GM19467 (cell line): Measurements from ENCODE around the gene OR52E5.

Experiments
- ATAC-seq: cut with Tn5 transposase; IDR thresholded peaks from one replicate; pipeline ENCODE4 v1.9.1; 2021; ENCODE audit warnings: mild to moderate bottlenecking, moderate library complexity; ENCODE audit not compliant: unreplicated experiment

Gene OR52E5

DNA sequence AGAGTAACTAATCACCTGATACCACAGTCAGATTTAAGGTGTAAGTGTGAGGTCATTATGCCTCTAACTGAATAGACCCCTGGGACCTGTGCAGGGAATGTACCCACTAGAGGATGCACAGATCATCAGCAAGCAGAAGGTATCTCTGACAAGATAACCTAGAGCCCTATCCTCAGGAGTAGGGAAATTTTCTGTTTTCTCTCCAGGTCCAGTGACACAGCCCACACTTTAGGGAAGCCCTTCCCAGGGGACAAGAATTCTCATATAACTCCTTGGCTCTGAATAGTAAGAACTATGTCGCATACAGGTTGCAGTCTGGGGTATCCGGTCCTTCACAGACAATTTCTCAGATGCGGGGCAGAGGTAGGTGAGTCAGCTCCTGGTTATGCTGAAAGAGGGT, at the start of gene OR52E5:
Gene OR52E5, plus strand, starts transcription at position 301 of the 400 bp plus-strand sequence. CDS start 7,569 bp downstream, outside the sequence.
- no peak for ATAC-seq

DNA sequence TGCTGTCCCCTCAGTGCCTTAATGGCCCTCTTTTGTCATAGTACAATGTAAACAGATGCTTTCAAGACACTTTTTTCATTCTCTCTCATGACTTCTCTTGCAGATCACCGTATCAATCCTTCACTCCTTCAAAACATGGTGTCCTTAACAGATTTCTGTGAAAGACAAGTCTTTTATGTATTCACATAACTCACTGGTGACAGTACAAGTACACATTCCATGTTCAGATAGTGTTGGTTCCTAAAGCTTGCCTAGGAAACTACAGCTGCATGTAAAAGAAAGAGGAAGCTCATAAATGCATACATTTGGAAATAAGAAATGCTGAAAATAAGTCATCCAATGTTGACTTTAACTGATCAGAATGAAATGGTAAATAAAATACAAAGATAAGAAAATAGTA, 46.3 kb upstream of the OR52E5 start:
- no peak for ATAC-seq

DNA sequence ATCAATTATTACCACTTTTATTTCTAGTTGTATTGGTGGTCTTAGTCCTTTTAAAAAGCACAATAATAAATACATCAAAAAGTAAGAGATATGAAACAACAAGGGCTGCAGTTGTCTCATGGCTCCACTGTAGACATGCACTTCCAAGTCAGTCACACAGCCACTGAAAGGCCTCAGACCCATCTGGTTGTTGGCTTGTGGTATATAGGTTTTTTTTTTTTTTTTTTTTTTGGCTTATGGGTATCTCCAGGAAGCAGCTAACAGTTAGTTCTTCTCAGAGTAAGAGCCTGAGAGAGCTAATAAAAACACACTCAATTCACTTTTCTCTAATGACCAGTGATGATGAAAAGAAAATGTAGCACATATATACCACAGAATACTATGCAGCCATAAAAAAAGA, 45.3 kb upstream of the OR52E5 start:
- no peak for ATAC-seq

DNA sequence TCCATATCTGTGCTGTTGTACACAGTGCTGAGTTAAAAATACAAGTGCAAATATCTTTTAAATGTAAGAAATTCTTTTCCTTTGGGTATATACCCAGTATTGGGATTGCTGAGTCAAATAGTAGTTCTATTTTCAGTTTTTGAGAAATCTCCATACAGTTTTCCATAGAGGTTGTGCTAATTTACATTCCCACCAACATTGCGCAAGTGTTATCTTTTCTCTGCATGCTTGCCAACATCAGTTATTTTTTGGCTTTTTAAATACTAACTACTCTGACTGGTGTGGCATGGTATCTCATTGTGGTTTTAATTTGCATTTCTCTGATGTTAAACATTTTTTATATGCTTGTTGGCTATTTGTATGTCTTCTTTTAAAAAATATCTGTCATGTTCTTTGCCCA, 42.0 kb upstream of the OR52E5 start:
- ATAC-seq = no peak

DNA sequence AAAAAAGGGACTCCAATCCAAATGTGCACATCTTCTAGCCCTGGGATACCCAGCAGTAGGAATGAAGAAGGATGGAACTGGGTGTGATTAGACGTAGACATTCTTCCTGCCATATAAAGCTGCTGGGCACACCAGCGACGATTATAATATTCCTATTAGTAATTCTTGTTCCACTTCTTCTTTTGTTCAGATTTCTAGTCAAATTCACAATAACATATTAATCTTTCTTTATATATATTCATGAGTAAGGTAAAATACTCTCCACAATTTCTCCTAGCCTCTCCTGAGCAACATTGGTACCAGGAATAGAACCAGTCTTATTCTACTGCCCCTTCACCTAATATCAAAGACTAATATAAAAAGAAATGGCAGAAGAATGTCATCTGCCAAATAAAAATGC, 35.4 kb upstream of the OR52E5 start, which contains the start of gene OR52E8:
Gene OR52E8, minus strand, starts transcription at position 101 of the 400 bp plus-strand sequence. Its CDS starts 0 bp downstream, at position 101.
- no peak for ATAC-seq

DNA sequence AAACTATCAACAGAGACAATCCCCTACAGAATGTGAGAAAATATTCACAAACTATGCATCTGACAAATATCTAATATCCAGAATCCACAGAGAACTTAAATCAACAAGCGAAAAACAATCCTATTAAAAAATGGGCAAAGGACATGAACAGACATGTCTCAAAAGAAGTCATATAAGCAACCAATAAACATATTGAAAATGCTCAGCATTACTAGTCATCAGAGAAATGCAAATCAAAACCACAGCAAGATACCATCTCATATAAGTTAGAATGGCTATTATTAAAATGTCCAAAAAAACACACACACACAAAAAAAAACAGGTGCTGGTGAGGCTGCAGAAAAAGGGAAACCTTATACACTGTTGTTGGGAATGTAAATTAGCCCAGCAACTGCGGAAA, 27.2 kb upstream of the OR52E5 start:
- no peak for ATAC-seq

DNA sequence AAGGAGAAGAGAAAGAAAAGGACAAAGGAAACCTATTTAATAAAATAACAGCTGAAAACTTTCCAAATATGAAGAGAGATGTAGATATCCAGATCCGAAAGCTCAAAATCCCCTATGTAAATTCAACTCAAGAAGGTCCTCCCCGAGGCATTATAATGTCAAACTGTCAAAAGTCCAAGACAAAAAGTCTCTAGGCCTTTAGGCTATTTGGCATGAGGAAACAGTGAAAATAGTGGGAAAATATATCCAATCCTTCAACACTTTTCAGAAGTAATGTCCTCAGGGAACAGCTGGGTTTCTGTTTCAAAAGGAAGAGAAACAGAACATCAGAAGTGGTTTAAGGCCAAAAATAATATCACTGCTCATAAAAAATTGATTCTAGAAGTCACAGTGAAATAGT, 14.4 kb upstream of the OR52E5 start:
- no peak for ATAC-seq

DNA sequence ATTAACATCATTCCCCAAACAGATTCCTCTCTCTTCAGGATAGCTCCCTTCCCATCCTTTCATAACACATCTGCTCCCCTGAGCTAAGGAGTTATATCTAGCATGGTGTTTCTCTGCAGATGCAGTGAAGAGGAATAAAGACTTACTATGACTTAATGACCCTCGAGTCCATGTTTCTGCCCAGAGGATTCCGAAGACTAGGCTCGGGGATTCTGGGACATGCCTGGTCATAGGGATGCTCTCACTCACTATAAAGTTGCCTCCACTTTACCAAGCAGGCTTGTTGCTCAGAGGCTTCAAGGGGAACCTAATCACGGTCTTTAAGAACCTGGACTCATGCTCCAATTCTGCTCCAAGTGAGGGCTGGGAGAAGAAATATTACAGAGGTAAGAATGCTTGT, 12.7 kb upstream of the OR52E5 start, which contains the start of gene OR52E4:
Gene OR52E4, plus strand, starts transcription at position 301 of the 400 bp plus-strand sequence. CDS start 3,664 bp downstream, outside the sequence.
- ATAC-seq = no peak

DNA sequence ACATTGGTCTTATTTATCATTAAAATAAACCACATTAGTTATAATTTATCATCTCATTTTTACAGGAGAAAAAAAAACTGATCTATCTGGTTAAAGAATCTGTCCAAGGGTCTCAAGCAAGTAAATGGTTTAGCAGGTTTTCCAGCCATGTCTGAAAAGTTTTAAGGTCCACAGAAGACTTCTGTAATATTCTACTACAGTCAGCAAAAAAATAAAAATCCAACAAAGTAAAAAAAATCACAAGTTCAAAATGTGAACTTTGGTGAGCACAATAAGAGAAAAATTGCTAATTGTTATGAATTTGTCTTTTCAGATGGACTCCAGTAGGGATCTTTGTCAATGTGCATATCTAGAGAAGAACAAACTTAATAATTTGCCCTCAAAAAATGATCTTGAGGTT, 11.3 kb upstream of the OR52E5 start:
- ATAC-seq = no peak

DNA sequence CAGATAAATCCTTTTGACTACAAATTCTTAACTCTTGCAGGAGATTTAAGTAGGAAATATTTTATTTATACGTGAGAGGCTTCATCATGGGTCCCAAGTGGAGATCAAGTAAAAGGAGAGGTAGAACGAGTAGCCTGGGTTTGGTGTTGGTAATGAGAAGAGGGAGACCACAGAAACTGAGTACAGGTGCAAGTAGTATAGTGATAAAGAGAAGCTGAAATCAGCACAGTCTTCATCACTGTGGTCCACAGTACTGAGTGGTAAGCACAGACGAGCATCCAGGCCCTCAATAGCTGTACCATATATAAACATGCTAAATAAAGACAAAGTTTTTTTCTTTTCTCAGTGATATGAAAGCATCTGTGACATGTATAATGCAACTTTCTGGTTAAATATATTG, 5.8 kb upstream of the OR52E5 start:
- no peak for ATAC-seq

DNA sequence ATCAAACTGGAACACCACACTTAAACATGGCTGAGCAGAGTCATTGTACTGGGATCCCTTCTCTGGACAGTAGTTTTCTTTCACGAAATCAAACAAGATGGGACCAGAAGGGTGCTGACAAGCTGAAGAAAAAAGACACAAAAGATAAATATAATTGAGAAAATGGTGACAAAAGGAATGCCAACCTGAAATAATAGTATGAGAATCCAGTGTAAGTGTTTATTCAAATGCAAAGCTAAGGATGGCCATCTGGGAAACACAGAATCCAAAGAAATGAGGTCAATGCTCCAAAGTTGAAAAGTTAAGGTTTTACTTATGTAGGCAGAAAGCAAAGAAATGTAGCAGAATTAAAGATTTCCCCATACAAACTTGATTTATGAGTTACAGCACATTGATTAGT, 5.3 kb upstream of the OR52E5 start:
- no peak for ATAC-seq

DNA sequence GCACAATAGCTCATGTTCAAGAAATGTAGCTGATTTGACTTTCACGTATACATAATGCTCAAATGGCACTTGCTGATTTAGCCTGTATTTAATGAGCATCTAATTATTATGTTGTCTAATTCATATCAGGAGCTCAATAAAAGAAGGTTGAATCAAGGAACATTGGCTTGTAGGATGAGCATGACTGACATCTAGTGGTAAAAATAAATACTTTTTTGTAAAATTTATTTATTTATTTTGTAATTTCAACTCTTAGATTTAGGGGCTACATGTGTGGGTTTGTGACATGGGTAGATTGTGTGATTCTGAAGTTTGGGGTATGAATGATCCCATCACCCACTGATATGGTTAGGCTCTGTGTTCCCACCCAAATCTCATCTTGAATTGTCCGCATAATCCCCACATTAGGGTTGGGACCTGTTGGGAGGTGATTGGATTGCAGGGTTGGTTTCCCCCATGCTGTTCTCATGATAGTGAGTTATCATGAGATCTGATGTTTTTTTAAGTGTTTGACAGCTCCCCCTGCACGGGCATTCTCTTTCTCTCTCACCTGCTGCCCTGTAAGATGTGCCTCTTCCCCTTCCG, 1.7 kb upstream of the OR52E5 start:
- no peak for ATAC-seq

DNA sequence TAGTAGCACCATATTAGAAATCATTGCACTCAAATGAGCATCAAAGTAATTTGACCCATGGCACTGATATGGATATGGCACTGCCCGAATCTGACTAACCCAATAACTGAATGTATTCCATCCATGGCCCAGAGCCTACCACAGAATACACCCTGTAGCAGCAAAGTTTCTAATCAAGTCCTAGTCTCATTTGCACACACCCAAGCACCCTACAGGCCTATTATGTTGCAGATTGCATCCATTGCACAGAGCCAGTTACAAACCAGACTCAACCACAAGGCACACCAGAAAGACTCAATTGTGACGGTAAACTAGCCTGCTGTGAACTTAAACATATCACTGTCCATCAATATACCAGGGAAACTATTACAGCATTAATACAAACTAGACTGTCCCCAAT, 6.5 kb downstream of the OR52E5 start:
- ATAC-seq = no peak

DNA sequence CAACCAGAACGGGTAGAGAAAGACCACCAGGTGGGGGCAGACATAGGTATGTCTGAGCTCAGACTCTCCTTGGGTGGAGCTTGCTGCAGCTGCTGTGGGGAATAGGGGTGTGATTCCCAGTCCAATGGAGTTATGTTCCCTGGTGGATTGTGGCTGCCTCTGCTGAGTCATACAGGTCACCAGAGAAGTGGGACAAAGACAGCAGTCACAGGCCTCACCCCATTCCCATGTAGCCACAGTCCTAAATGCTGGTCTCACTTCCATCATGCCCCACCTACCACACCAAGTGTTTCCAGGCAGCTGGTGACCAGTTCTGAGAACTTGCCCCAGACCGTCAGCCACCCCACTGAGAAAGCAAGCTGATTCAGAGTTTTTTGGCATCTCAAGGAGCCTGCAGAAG, 17.5 kb downstream of the OR52E5 start:
- no peak for ATAC-seq

DNA sequence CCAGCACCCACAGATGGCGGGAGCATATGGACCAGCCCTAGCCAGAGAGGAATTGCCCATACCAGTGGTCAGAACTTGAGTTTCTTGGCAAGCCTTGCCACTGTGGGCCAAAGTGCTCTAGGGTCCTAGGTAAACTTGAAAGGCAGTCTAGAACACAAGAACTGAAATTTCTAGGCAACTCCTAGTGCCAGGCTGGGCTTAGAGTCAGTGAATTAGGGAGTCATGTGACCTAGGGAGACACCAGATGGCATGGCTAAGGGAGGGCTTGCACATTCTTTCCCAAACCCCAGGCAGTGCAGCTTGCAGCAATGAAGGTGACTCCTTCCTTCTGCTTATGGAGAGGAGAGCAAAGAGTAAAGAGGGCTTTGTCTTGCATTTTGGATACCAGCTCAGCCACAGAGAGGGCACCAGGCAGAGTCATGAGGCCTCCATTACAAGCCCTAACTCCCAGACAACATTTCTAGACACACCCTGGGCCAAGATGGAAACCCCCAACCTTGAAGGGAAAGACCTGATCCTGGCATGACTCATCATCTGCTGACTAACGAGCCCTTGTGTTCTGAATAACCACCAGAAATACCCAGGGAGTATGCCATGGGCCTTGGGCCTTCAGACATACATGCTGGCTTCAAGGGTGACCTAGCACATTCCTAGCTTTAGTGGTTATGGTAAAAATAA, 29.9 kb downstream of the OR52E5 start:
- peak; percentile 63 for ATAC-seq

DNA sequence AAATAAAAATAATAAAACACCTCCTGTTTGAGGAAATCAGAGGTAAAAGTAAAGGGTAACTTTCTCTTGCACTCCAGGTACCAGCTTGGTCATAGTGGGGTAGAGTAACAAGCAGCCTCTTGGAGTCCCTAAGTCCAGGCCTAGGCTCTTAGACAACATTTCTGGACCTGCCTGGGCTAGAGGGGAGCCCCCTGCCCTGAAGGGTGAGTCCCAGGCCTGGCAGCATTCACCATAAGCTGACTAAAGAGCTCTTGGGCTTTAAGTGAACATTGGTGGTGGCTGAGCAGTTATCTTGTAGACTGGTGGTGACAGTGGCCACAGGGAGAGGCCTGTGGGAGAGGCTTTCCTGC, 30.4 kb downstream of the OR52E5 start:
- ATAC-seq = no peak

DNA sequence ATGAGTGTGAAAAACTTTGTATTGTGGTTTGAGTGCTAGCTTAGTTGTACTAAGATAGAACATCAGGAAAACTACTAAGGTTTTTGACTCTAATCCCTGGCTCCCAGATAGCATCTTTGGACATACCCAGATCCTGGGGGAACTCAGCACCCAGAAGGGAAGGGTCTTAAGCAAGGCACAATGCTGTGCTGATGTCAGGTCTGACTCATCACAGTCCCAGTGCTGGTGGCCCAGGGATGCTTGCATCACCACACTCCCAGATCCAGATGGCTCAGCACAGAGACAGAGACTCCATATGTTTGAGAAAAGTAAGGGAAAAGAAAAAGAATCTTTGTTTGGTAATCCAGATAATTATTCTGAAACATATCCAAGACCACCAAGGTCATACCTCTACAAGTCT, 30.8 kb downstream of the OR52E5 start:
- no peak for ATAC-seq

DNA sequence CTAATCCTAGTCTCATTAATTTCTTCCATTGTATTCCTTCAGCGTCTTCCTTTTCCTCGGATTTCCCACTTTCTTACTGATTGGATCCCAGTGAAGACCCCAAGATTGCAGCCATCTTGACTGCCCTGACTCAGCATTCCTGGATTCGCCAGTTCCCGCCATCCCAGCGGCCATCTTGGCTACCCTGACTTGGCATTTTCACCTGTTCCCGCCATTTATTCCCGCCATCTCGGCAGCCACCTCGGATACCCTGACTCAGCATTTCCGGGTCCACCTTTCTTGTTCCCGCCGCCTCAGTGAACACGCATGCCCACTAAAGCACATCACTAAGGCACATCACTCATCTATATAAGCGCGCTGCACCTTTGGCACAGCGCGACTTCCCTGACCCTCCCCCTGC, 35.3 kb downstream of the OR52E5 start:
- no peak for ATAC-seq

DNA sequence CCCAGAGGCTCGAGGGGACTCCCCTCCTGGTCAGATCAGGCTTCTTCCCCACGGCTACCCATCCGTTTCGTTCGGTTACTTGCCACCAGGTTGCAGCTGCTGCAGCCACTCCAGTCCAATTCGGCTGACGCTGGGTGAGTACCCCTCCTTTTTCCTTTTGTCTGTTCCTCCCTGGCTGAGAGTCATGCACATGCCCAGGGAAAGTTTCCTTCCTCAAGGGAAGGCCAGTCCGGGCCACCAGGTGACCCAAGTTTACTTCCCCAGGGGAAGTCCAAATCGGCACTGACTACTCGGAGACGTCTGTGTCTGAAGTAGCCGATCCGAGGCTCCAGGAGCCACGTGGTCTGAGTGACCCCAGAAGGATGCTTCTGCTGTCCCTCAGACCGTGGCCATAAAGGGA, 35.8 kb downstream of the OR52E5 start:
- ATAC-seq = no peak

DNA sequence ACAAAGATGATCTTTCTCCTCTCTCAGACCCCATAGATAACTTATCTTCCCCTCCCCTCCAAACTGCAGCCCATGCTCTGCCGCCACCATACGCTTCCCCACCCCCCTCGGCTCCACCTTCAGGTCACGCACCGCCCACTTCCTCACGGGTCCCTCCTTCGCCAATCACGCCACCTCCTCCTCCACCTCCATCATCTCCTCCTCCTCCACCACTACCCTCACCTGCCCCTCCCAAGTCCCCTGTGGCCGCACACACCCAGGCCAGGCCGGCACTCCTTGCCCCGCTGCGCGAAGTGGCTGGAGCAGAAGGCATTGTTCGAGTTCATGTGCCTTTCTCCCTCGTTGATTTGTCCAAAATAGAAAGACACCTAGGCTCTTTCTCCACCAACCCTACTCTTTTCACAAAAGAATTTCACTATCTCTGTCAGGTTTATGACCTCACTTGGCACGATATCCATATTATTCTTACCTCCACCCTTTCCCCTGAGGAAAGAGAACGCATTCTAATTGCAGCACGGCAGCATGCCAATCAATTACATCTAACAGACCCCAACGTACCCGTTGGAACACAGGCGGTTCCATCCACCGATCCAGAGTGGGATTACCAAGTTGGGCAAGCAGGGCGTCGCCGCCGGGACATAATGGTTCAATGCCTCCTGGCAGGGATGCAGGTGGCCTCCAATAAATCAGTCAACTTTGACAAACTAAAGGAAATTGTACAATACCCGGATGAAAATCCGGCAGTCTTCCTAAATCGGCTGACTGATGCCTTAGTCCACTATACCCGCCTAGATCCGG, 36.8 kb downstream of the OR52E5 start:
- ATAC-seq = no peak

DNA sequence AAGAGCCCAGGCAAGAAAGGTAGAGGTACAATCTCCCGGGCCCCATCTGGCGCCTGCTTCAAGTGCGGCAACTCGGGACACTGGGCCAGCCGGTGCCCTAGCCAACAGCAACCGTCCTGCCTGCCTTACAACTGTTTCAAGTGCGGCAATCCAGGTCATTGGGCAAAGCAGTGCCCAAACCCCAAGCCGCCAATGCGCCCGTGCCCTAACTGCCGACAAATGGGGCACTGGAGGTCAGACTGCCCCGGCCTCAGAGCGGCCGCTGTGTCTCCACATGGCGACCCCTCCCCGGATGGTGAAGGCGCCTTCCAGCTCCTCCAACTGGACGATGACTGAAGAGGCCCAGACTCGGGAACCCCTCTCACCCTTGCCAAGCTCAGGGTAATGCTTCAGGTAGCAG, 37.6 kb downstream of the OR52E5 start:
- no peak for ATAC-seq

DNA sequence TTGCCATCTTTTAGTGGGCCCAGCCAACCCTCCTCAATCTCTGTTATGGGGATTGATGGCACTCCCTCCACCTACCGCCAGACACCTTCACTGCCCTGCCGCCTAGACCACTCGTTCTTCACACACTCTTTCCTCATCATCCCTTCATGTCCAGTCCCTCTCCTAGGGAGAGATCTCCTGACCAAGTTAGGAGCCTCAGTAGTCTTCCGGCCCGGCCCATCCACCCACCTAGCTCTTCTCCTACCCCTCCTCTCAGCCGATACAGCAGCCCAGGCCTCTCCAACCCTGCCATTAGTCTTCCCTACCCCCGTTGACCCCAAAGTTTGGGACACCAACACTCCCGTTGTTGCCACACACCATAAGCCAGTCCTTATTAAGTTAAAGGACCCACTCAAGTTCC, 38.1 kb downstream of the OR52E5 start:
- ATAC-seq = no peak
